Measurements from ENCODE around the gene ABRACL. TPM values are rescaled to one million over a fixed set of nuclear protein-coding genes. Genes with fewer than 3 reads are reported as not detected.

ABRACL gene
- total RNA-seq, 1 donor from 2014 or later, result 4.3 TPM

GRCh38 chr6:139053382-139053781 lies 24.8 kb downstream of the ABRACL start:
- H3K4me3 ChIP-seq, result no peak overlapping the region
- H3K27ac ChIP-seq (replicated peaks), result no peak overlapping the region
- no peak for TF ChIP-seq CTCF (IDR thresholded peaks at IDR 0.05; ENCODE audit: borderline replicate concordance)
- intact Hi-C loops (cut with micrococcal nuclease), result no loop called here
- peaks cover 11% of the 10 kb centered on the region for H3K4me1 ChIP-seq
- no peaks in the 10 kb centered on the region for H3K36me3 ChIP-seq
- H3K9me3 ChIP-seq (replicated peaks), result no peaks in the 10 kb centered on the region
- DNase-seq, result no peak
- no peaks in the 10 kb centered on the region for H3K27me3 ChIP-seq (ENCODE audit: low read depth)

GRCh38 chr6:139054001-139054400 lies 25.5 kb downstream of the ABRACL start:
- DNase-seq, result no peak
- H3K9me3 ChIP-seq (replicated peaks), result no peaks in the 10 kb centered on the region
- H3K4me1 ChIP-seq, result peaks cover 11% of the 10 kb centered on the region
- H3K27me3 ChIP-seq (ENCODE audit: low read depth), result no peaks in the 10 kb centered on the region
- H3K36me3 ChIP-seq, result no peaks in the 10 kb centered on the region
- no peak overlapping the region for H3K27ac ChIP-seq (replicated peaks)
- no peak overlapping the region for H3K4me3 ChIP-seq
- intact Hi-C loops (cut with micrococcal nuclease), result no loop called here
- TF ChIP-seq CTCF (IDR thresholded peaks at IDR 0.05; ENCODE audit: borderline replicate concordance), result no peak

- no peak for DNase-seq
- no peaks in the 10 kb centered on the region for H3K9me3 ChIP-seq (replicated peaks)
- peaks cover 11% of the 10 kb centered on the region for H3K4me1 ChIP-seq
- H3K27ac ChIP-seq (replicated peaks), result no peak overlapping the region
- no peaks in the 10 kb centered on the region for H3K36me3 ChIP-seq
- no peaks in the 10 kb centered on the region for H3K27me3 ChIP-seq (ENCODE audit: low read depth)
- intact Hi-C loops (cut with micrococcal nuclease), result no loop called here
- H3K4me3 ChIP-seq, result no peak overlapping the region
- no peak for TF ChIP-seq CTCF (IDR thresholded peaks at IDR 0.05; ENCODE audit: borderline replicate concordance)
Observed at GRCh38 chr6:139055709-139056108, 27.2 kb downstream of the ABRACL start.

- DNase-seq, result no peak
- no peak for TF ChIP-seq CTCF (IDR thresholded peaks at IDR 0.05; ENCODE audit: borderline replicate concordance)
Observed at GRCh38 chr6:139058029-139058428, 29.5 kb downstream of the ABRACL start.

GRCh38 chr6:139060332-139060731 lies 31.8 kb downstream of the ABRACL start:
- TF ChIP-seq CTCF (IDR thresholded peaks at IDR 0.05; ENCODE audit: borderline replicate concordance), result no peak
- Histone ChIP-seq H3K9me3 (replicated peaks) (no peaks in the 10 kb centered on the region), H3K36me3 (no peaks in the 10 kb centered on the region), H3K4me3 (no peak overlapping the region), H3K27me3 (ENCODE audit: low read depth) (no peaks in the 10 kb centered on the region), H3K4me1 (peaks cover under 1% of the 10 kb centered on the region), H3K27ac (replicated peaks) (no peak overlapping the region)
- DNase-seq, result no peak
- intact Hi-C loops (cut with micrococcal nuclease), result no loop called here

More at GRCh38 chr6:139058029-139058428, 29.5 kb downstream of the ABRACL start:
- H3K27ac ChIP-seq (replicated peaks), result no peak overlapping the region
- H3K36me3 ChIP-seq, result no peaks in the 10 kb centered on the region
- intact Hi-C loops (cut with micrococcal nuclease), result no loop called here
- H3K4me3 ChIP-seq, result no peak overlapping the region
- H3K27me3 ChIP-seq (ENCODE audit: low read depth), result no peaks in the 10 kb centered on the region
- no peaks in the 10 kb centered on the region for H3K9me3 ChIP-seq (replicated peaks)
- H3K4me1 ChIP-seq, result peaks cover 11% of the 10 kb centered on the region
